Right cardiac atrium (tissue), 5 donors: Measurements from ENCODE around the gene DOCK10. TPM values are rescaled to one million over a fixed set of nuclear protein-coding genes. Genes with fewer than 3 reads are reported as not detected.

Source experiments
- ATAC-seq, 2 donors: fragments of 200-7000 bp; cut with Tn5 transposase; one replicate each; pipeline versions ENCODE4 v1.8.0 to v1.9.1; 2020; ENCODE audit warnings: moderate library complexity in 2 of 2, mild to moderate bottlenecking in 1 of 2
- DNase-seq, 3 donors: peaks; one replicate each; pipeline ENCODE4 v3.0.0-alpha.2; 2020
- H3K27ac ChIP-seq: one replicate; pipeline ENCODE4 v1.5.1; 2013; ENCODE audit warnings: mild to moderate bottlenecking, low read length, control low read depth, moderate library complexity
- H3K27me3 ChIP-seq: one replicate; pipeline ENCODE4 v1.6.1; 2013; ENCODE audit not compliant: control insufficient read depth, insufficient read depth
- H3K4me1 ChIP-seq: one replicate; pipeline ENCODE4 v1.6.1; 2013; ENCODE audit warnings: low read length; ENCODE audit not compliant: control insufficient read depth, insufficient read depth
- H3K4me3 ChIP-seq: one replicate; pipeline ENCODE4 v1.5.1; 2013; ENCODE audit warnings: low read length, control low read depth
- H3K9me3 ChIP-seq: one replicate; pipeline ENCODE4 v1.6.1; 2013; ENCODE audit warnings: low read length; ENCODE audit not compliant: control insufficient read depth
- WGBS: extraction: QIAGEN DNeasy Blood & Tissue Kit; methylation state at CpG from one replicate; pipeline ENCODE4 v1.1.7; 2013; 5-methylcytosine and 5-hydroxymethylcytosine counted together
- intact Hi-C, 4 donors: fragments of 100-400 bp; cut with DNase I; formaldehyde crosslinking; loops; one replicate each; pipeline versions ENCODE4 v1.11.0 to v1.14.0; 2022 to 2023
- polyA plus RNA-seq: library from polyadenylated mRNA; stranded (reverse); fragments of 200-250 nt; gene quantifications from one replicate; pipeline ENCODE4 v1.2.3, GENCODE V29; 2013
- total RNA-seq, 4 donors: library from RNA; stranded (reverse); fragmentation: NEBNext Ultra II Directional; extraction: Animal tissue kit (Norgen Biotek cat#: 25700); gene quantifications; one replicate each; pipeline ENCODE4 v1.2.1, GENCODE V29; 2021
- donor health status: healthy with polysubstance abuse.
- donor health status: DM: no; HTN: yes; CAD: no.
- donor health status: DM: no; HTN: no; CAD: no.
- donor health status: DM: no; HTN: yes; CAD: no; lungs with severe emphysema.
- donor health status: DM: yes; HTN: yes; CAD: no.

DOCK10 gene
- total and polyA plus RNA-seq, 5 donors = 0.86 to 6.9 (median 4.8) TPM

DNA sequence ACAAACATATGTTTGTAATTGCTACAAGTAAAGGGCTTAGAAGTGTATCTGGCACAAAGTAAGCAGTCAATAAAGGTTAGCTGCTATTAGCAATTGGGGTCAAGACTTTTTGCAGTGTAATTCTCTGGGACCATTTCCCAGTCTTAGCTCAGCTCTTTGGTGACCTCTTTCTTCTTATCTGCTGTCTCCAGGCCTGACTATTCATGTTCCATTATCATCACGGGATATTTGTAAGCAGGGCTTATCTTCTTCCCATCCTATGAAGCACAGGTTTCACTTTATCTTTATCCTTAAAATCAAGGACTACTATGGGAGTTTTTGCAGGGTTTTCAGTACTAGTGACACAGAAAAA, 131.7 kb downstream of the DOCK10 start:
- DNase-seq (no peak), ATAC-seq (peak; percentile 71 to 72)
- Histone ChIP-seq H3K9me3 (no peaks in the 10 kb centered on the region), H3K27ac (no peak overlapping the region), H3K27me3 (no peaks in the 10 kb centered on the region), H3K4me3 (no peak overlapping the region), H3K4me1 (no peaks in the 10 kb centered on the region)
- WGBS = 4% methylated on average over 1 of the region's 1 CpG
- intact Hi-C loops = loop anchor here in 1 of 4 donors (5.0 kb wide), 1 partner anchor 173 kb away; no protein-coding TSS in a partner anchor

DNA sequence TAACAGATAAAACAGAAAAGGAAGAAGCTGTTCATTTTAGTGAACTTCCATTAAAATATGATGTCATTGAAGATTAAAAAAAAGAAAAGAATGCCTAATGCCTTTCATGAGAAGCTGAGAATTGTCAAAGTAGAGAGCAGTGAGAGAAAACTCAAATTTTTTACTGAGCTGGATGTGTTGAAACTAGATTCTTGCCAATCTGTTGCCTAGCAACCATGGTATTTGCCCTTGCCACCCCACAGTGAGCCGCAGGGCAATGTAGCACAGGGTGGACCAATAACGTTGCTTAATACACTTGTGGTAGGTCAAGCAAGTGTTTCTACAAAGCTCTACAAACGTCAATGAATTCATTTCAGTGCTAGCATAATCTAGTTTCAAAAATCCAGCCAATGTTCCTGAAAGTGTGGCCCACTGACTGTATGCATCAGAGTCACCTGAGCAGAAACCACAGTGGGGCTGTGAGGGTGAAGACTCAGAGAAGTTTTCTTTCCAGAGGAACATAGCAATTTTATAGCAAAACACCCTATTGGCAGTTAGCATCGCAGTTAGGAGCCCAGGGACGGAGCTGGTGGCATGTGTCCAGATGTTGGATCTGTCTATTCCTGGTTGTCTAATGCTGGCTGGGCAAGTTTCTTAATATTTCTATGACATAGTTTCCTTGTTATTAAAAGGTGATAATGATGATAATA, 132.2 kb downstream of the DOCK10 start:
- Histone ChIP-seq H3K27me3 (no peaks in the 10 kb centered on the region), H3K9me3 (no peaks in the 10 kb centered on the region), H3K27ac (no peak overlapping the region), H3K4me3 (no peak overlapping the region), H3K4me1 (no peaks in the 10 kb centered on the region)
- WGBS = 14% methylated on average over 5 of the region's 5 CpGs
- intact Hi-C loops = loop anchor here in 1 of 4 donors (5.0 kb wide), 1 partner anchor 173 kb away; no protein-coding TSS in a partner anchor
- ATAC-seq (peak; percentile 89), DNase-seq (peak; percentile 57 to 85 (median 72))

DNA sequence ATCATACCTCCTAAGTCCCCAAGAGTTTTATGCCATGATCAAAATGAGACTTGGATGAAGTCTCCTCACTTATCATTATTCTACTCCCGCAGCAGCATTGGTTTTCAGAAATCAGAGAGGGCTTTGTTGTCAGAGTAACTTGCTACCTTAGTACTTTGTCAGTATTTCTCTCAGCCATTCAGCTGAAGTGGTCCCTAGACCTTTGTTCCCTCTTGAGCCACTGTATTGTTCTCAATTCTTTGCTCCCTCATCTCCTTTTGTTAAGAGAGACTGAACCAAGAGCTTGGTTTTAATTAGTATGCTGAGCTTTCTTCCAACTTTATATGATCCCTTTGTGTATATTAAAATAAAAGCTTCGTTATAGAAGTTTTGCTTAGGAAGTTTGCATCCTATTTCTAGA, 133.4 kb downstream of the DOCK10 start:
- Histone ChIP-seq H3K27me3 (no peaks in the 10 kb centered on the region), H3K9me3 (no peaks in the 10 kb centered on the region), H3K4me1 (no peaks in the 10 kb centered on the region), H3K27ac (no peak overlapping the region), H3K4me3 (no peak overlapping the region)
- DNase-seq = no peak
- ATAC-seq = no peak
- 67% methylated on average over 2 of the region's 2 CpGs for WGBS
- intact Hi-C loops = no loop called here

DNA sequence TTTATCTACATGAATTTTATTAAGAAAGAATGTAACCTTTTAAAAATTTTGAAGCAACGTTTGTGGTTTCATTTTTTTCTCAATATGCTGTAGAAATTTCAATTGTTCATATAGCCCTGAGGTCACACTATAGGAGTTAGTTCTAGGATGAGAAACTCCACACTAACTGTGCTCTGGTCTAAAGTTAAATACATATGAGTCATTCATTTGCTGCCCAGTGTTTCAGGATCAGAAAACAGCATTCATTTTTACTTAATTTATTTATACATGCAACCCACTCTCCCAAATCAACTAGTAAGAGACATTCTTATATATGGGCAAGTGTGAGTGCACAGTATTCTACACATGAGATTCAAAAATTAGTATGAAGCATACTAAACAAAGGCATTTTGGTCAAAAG, 137.9 kb downstream of the DOCK10 start:
- 43% methylated on average over 1 of the region's 1 CpG for WGBS
- no peaks in the 10 kb centered on the region for H3K27me3 ChIP-seq
- H3K9me3 ChIP-seq = no peaks in the 10 kb centered on the region
- ATAC-seq (no peak), DNase-seq (no peak)
- no peak overlapping the region for H3K27ac ChIP-seq
- no peak overlapping the region for H3K4me3 ChIP-seq
- intact Hi-C loops = no loop called here
- no peaks in the 10 kb centered on the region for H3K4me1 ChIP-seq

DNA sequence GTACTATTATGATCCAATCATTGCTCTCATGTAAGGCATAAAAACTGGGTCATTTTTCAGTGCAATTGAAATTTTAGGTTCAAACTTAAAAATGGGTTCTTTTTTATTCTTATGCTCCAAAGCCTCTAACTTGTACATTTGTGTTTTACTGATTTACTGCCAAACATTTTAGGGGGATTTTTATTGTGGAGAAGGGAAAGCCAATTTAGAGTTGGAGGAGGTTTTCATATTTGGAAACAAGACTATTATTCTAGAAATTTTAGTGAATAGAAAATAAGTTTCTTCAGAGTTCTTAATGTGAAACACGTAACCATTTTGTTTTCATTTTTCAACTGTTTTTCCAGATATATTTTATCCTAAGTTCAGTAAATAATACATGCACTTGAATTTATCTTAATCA, 138.6 kb downstream of the DOCK10 start:
- 76% methylated on average over 1 of the region's 1 CpG for WGBS
- H3K4me3 ChIP-seq = no peak overlapping the region
- intact Hi-C loops = no loop called here

DNA sequence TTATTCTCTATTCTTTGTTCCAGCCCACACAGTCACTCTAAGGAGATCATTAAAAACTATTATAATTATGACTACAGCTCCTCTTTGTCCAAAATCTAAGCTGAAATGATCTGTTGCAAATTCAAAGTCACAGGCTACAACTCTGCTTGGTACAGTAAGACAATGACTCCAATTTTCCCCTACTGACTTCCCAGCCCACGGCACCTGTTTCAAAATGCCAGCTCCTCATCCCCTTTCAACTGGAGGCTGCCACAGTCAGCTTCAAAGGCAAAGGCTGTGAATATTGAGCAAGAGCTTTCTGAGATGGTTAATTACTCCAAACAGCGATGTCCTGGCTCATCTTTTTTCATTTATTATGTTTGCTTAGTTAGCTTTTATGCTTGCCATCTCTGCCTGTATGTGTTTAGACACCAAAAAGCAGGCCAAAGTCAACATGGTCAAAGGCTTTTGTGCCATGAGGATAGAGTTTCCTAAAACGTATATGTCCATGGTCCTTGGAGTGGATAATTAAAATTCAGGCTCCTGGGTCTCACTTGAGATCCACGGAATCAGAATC, 141.1 kb downstream of the DOCK10 start:
- DNase-seq (no peak), ATAC-seq (no peak)
- WGBS = 67% methylated on average over 4 of the region's 4 CpGs
- Histone ChIP-seq H3K9me3 (no peaks in the 10 kb centered on the region), H3K27me3 (no peaks in the 10 kb centered on the region), H3K27ac (no peak overlapping the region), H3K4me1 (no peaks in the 10 kb centered on the region), H3K4me3 (no peak overlapping the region)
- intact Hi-C loops = no loop called here

More for the DNA sequence above, 138.6 kb downstream of the DOCK10 start:
- H3K27ac ChIP-seq = no peak overlapping the region
- no peaks in the 10 kb centered on the region for H3K9me3 ChIP-seq
- H3K27me3 ChIP-seq = no peaks in the 10 kb centered on the region
- no peak for DNase-seq
- H3K4me1 ChIP-seq = no peaks in the 10 kb centered on the region
- no peak for ATAC-seq

DNA sequence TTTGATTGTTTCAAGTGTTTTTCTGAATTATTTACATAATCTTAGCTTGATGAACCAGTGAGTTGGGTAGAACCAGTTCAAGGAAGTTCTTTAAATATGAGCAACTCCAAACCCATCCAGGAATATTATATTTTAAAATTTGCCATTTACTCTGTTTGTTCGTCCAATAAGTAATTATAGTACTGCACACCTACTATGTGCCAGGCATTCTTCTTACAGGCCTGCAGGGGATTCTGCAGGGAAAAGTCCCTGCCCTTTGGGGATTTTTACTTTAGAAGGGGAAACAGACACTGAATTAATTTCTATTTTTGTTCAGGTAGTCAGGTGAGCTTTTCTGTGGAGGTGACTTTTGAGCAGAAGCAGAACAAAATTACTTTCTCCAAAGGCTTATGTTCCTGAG, 146.9 kb downstream of the DOCK10 start:
- intact Hi-C loops = no loop called here
- 89% methylated on average over 1 of the region's 1 CpG for WGBS
- DNase-seq (no peak), ATAC-seq (no peak)
- Histone ChIP-seq H3K27ac (no peak overlapping the region), H3K4me3 (no peak overlapping the region), H3K9me3 (no peaks in the 10 kb centered on the region), H3K4me1 (no peaks in the 10 kb centered on the region), H3K27me3 (no peaks in the 10 kb centered on the region)

DNA sequence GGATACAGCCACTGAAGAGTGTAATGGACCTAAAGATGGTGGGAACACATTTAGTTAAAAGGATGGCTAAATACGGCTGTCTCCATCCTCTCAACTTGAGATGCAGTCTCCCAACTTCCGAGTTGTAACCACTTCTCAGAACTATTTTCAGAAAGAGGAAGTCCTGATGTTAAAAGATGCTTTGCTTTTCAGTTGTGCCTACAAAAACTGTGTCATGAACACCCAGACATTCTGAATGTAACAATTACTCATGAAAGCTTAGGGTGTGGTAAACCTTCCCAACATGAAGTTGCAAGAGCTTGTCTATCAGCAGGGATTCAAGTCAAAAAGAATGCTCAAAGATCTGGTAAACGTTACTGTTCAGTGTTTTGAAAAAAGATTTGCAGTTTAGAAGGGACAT, 147.9 kb downstream of the DOCK10 start:
- DNase-seq (no peak), ATAC-seq (peak in 1 of 2 donors; percentile 29)
- intact Hi-C loops = no loop called here
- H3K4me1 ChIP-seq = no peaks in the 10 kb centered on the region
- no peaks in the 10 kb centered on the region for H3K9me3 ChIP-seq
- H3K4me3 ChIP-seq = no peak overlapping the region
- 57% methylated on average over 3 of the region's 3 CpGs for WGBS
- no peak overlapping the region for H3K27ac ChIP-seq
- H3K27me3 ChIP-seq = no peaks in the 10 kb centered on the region

DNA sequence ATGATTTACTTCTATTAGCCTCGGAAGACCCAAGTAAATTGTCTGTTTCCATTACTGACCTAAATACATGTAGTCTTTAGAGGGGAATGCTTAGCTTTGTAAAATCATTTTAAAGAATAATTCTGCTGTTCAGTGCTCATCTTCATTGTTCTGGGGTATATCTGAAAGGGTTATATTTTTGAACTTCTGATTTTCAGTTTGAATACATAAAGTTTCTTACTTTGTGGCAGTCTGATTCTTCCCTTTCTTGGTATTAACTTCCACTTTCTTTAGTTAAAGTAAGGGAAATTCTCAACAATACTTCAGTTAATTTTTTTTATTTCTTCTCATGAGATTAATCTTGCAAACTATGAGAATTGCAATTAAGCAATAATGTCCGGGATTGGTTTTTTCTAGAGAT, 148.4 kb downstream of the DOCK10 start:
- WGBS = 86% methylated on average over 2 of the region's 2 CpGs
- Histone ChIP-seq H3K4me3 (no peak overlapping the region), H3K27ac (no peak overlapping the region), H3K4me1 (no peaks in the 10 kb centered on the region), H3K27me3 (no peaks in the 10 kb centered on the region), H3K9me3 (no peaks in the 10 kb centered on the region)
- ATAC-seq = no peak
- DNase-seq = no peak
- intact Hi-C loops = no loop called here

DNA sequence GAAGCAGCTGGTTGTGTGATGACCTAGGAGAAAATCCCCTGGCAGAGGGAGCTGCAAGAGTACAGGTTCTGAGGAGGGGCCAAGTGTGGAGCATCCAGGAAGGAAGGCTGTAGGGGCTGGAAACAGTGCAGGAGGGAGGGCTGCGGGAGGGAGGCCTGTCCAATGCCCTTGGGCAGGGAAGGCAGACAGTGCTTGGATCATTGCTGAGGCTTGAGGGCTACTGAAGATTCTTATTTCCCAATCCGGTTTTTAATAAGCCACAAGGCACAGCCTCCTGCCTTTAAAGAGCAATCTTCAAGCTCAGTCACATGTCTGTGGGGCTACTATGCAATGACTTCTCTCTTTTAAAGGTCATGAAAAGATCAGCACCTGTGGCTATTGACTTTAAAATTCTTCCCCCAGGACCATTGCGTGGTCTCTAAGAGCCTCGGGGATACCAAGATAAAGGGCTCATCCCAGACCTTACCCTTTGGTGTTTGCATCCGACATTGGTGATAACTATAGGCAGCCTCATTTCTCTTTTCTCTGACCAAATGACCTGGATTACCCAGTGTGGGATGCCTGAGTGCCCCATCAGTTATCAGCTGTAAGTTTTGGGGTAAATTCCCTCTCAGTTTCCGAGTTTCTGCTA, 149.6 kb downstream of the DOCK10 start:
- DNase-seq (no peak), ATAC-seq (peak in 1 of 2 donors; percentile 21)
- H3K27me3 ChIP-seq = no peaks in the 10 kb centered on the region
- H3K4me3 ChIP-seq = no peak overlapping the region
- H3K4me1 ChIP-seq = no peaks in the 10 kb centered on the region
- H3K27ac ChIP-seq = no peak overlapping the region
- WGBS = 73% methylated on average over 6 of the region's 6 CpGs
- no peaks in the 10 kb centered on the region for H3K9me3 ChIP-seq
- intact Hi-C loops = no loop called here

DNA sequence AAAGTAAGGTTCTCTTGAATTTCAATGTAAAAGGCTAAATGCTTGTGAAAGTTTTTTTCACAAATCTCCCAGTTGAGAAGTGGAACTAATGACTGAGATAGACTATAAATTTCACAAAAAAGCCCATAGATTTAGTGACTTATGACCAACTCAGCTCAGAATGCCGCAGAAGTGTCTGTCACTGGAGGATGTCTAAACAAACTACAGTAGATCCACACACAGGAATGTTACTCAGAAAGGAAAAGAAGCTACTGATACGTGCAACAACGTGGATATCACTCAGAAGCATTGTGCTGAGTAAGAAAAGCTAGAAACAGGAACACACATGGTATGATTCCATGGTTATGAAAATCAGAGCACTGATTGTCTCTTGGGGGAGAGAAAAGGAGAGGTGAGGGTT, 151.9 kb downstream of the DOCK10 start:
- Histone ChIP-seq H3K27ac (no peak overlapping the region), H3K4me1 (no peaks in the 10 kb centered on the region), H3K27me3 (no peaks in the 10 kb centered on the region), H3K4me3 (no peak overlapping the region), H3K9me3 (no peaks in the 10 kb centered on the region)
- DNase-seq (no peak), ATAC-seq (no peak)
- intact Hi-C loops = no loop called here
- WGBS = 57% methylated on average over 3 of the region's 3 CpGs
